ENCODE measurements around the gene ZNF12. TPM values are rescaled to one million over a fixed set of nuclear protein-coding genes. Genes with fewer than 3 reads are reported as not detected.
"Not testable (repeated sequence)": the region's sequence is repeated elsewhere in the genome, so short reads cannot be mapped to it uniquely, and the experiment has no call there.

The ZNF12 gene
- total RNA-seq: 11.6 and 15.9 TPM in 2 replicates

DNA sequence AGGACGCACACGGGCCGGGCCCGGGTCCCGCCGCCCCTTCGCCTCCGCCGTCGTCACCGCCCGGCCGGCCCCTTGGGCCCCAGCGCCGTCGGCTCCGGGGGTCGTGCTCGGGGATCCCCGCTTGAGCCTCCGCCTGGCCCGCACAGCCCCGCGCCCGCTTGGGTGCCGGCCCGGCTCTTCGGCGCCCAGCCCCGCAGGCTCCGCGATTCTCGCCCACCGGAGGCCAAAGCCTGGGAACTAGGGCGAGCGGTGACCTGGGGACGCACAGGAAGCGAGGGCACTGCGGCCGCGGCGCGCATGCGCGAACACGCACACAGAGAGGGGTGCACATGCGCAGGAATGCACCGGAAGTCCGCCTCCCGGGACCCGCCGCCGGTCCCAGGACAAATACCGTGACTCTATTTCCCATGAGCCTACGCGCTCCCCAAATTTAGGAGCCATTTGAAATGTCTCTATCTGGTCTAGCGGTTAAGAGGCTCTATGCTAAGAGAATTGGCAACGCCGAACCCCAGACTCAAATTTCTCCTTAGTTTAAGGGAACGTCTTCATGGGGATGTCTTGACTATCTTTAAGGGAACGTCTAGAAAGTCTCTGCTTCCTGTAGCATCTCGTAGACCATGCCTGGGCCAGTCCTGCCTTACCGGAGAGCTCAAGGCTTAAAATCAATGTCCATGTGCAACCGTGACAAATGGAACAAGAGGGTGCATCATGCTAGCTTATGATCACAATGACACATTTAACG lies at the start of gene ZNF12:
Gene ZNF12, minus strand, starts transcription at position 282 of the 742 bp plus-strand sequence. CDS start 1,774 bp downstream, outside the sequence.
- DNase-seq (ENCODE audit: low read depth in 2 of 2): peak; percentile 93 to 97

DNA sequence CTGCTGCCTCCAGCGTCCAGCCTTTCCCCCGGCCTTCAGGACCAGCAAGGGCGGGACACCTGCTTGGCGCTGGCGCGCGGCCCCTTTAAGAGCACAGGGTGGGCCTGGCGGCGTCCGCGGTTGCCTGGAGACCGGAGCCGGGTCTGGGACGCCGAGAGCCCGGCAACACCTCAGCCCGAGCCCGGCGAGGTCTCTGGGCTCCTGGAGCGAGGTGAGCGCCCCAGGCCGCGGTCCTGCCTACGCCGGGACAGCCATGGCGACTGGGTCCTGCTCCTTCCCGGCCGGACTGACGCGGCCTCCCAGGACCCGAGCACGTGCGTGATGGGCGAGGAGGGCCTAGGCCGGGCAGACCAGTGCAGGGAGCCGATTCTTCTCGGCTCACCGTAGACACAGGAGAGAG lies 47.2 kb upstream of the ZNF12 start, which contains the start of gene RSPH10B2:
Gene RSPH10B2, plus strand, starts transcription at position 140 of the 400 bp plus-strand sequence. CDS start 3,575 bp downstream, outside the sequence.
- DNase-seq (ENCODE audit: low read depth in 2 of 2): not testable (repeated sequence)

DNA sequence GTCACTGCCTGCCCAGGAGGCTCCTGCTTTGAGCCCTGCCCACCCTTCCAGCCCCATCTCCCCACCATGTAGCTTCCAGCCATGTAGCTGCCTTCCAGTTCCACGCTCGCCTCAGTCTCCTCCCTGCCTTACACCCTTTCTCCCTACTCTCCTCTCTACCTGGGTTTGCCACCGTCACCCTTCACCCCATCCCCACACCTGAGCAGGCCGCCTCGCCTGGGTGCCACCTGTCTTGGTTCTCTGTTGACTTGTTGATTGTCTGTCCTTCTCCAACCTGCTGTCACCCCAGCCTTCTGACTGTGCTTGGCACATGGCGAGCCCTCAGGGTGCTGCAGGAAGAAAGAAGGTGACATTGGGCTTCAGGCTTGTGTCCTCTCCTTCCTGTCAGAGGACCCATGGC lies 43.4 kb upstream of the ZNF12 start:
- not testable (repeated sequence) for DNase-seq (ENCODE audit: low read depth in 2 of 2)

DNA sequence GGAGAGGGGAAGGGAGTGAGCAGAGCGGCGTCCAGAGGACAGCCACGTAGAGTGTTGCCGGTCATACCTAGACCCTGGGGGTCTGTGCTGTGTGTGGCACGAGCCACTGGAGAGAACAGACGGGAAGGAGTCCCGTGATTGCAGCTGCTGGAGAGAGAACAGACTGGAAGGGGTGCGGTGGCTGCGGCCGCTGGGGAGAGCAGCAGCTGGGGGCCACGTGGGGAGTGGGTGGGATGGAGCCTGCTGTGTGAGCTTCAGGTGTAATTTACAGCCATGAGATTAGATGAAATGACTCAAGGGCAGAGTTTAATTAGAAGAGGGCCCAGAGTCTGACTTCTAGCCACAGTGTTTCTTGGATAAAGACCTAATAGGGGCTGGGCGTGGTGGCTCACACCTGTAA lies 42.6 kb upstream of the ZNF12 start:
- not testable (repeated sequence) for DNase-seq (ENCODE audit: low read depth in 2 of 2)

DNA sequence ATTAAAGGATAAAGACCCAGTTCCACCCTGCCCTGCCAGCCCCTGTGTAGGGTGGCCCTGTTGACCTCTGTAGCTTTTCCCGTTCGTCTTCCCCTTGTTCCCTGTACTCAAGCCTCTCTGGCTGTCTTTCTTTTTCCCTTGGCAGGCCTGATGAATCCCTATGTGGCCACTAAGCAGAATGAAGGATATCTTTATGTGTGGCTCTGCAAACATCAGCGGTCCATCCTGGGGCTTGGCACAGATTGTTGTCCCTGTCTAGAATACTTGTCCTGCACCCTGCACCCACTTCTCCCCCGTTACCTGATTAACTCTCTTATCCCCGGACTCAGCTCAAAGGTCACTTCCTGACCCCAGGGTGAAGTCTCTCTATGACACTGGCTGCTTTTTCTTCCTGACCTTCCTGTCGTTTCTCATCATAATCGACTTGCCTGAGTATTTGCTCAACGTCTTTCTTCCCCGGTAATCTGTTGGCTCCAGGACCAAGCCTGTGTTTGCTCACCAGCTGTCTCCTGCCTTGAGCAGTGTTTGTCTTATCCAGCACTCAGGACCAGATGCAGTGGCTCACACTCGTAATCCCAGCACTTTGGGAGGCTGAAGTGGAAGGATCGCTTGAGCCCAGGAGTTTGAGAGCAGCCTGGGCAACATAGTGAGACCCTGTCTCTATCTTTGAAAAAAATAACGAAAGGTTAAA lies 37.8 kb upstream of the ZNF12 start:
- DNase-seq (ENCODE audit: low read depth in 2 of 2): not testable (repeated sequence)

DNA sequence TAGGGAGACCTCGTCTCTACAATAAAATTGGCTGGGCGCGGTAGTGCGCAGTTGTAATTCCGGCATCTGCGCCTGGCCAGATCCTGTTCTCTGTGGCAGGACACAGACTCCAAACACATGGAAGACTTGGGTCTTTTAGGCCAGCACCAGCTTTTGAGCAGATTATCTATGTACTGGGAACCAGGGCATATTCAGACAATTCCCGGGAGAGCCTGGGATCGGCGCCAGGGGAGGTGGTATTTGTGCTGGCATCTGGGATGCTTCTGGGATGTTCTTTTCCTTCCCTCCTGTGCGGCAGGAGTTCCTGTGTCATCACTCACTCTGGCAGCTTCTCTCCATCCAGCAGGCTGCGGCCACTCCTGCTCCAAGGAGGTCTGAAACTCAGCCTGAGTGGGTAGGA lies 31.7 kb upstream of the ZNF12 start:
- not testable (repeated sequence) for DNase-seq (ENCODE audit: low read depth in 2 of 2)

DNA sequence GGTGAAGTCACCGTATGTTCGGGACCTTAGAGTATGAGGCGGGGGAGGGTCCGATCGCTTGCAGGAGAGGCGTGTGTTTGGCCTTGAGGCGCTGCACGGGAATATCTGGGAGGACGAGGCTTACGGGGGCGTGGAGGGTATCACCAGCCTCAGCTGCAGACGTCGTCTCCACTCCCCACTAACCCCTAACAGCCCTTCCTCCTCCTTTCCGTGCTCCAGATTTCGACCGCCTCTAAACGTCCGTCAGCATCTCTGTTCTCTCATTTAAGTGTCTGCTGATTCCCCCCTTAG lies 23.5 kb upstream of the ZNF12 start:
- DNase-seq (ENCODE audit: low read depth in 2 of 2): peak; percentile 42 to 48

DNA sequence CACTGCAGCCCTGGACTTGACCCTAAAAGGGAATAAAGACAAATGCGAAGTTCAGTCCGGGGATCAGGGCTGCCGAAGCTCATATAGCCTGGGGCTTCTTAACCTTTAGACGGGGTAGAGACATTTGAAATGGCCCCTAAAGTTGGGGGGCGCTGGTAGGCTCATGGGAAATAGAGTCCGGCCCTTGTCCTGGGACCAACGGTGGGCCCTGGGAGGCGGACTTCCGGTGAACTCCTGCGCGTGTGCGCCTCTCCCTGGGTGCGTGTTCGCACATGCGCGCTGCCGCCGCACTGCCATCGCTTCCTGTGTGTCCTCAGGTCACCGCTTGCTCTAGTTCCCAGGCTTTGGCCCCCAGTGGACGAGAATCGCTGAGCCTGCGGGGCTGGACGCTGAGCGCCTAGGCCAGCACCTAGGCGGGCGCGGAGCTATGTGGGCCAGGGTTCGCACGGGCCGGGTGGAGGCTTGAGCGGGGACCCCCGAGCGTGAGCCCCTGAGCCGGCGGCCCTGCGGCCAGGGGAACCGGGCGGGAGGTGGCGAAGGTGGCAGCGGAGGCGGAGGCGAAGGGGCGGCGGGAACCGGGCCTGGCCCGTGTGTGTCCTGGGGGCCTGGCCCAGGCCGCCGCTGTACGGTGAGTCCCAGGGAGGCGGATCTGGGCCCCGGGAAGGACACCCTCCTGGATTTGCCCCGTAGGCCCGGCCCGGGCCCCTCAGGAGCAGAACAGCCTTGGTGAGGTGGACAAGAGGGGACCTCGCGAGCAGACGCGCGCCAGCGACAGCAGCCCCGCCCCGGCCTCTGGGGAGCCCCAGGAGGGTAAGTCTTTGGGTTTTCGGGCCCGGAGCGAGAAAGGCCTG lies 23.0 kb upstream of the ZNF12 start:
- peak; percentile 88 to 90 for DNase-seq (ENCODE audit: low read depth in 2 of 2)

DNA sequence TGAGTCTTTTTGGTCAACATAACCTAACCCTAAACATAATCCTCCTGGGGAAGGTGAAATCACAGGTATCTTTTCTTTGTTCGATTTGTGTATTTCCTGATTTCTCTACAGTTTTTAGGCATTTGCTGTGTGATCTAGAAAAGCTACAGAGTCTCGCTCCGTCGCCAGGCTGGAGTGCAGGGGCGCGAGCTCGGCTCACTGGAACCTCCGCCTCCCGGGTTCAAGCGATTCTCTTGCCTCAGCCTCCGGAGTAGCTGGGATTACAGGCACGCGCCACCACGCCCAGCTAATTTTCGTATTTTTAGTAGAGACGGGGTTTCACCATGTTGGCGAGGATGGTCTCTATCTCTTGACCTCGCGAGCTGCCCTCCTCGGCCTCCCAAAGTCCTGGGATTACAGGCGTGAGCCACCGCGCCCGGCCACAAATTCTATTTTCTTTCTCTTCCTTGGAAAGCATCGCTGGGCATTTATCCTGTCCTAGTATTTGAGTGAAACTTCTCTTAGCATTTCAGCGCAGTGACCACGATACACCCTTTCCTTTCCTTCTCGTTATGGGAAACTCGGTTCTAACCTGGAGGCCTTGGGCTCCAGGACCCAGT lies 22.2 kb upstream of the ZNF12 start:
- not testable (repeated sequence) for DNase-seq (ENCODE audit: low read depth in 2 of 2)

DNA sequence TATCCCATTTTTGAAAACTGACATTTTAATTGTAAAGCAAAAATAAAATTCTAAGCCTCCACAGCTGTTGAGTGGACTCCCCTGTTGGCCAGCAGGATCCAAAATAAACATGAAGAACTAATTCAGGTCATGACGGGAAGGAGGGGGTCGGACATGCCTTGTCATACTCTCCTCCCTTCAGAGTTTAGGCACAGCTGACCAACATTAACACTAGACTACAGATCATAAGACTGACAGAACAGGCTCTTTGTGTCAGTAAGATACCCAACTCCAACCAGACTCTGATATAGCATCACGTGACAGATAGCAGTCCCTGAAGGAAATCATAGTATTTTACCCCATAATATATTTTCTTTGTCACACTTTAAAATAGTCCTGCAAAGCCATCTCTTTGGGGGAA lies 20.9 kb upstream of the ZNF12 start:
- peak in 1 of 2 donors; percentile 40 for DNase-seq (ENCODE audit: low read depth in 2 of 2)

DNA sequence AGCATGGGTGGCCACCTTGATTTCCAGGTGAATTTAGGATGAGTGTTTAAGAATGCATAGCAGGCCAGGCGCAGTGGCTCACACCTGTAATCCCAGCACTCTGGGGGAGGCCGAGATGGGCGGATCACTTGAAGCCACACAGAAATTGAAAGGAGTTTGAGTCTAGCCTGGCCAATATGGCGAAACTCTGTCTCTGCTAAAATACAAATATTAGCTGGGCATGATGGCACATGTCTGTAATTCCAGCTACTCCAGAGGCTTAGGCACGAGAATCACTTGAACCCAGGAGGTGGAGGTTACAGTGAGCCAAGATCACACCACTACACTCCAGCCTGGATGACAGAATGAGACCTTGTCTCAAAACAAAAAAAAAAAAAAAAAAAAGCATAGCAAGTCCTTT lies 19.6 kb upstream of the ZNF12 start:
- not testable (repeated sequence) for DNase-seq (ENCODE audit: low read depth in 2 of 2)

DNA sequence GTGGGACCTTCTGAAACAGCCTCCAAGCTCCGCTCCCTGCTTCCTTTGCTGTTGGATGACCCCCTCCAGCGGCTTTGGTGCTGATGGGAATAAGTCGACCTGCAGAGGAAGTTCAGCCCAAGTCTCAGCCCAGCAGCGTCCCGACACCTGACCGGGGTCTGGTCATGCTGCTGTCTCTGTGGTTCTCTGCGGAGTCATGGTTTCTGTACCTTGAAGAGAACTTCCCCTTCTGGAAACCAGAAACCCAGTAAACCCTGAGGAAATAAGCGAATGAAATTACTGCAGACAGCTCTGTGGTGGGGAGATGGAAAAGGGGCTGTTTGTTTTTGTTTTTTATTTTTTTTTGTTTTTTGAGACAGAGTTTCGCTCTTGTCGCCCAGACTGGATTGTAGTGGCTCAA lies 18.3 kb upstream of the ZNF12 start:
- DNase-seq (ENCODE audit: low read depth in 2 of 2): no peak

DNA sequence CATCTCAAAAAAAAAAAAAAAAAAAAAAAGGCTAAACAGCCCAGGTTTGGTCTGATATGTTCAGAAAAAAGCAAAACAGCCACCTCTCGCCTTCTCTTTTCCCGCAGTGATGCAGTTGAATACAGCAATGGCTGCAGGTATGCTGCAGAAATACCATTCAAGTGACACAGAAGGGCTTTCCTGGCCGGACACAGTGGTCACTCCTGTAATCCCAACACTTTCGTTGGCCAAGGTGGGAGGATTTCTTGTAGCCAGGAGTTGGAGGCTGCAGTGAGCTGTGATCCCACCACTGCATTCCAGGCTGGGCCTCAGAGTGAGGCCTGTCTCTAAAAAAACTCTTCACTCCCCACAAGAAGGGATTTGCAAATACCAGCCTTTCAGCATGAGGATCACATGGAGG lies 17.6 kb upstream of the ZNF12 start:
- not testable (repeated sequence) for DNase-seq (ENCODE audit: low read depth in 2 of 2)

DNA sequence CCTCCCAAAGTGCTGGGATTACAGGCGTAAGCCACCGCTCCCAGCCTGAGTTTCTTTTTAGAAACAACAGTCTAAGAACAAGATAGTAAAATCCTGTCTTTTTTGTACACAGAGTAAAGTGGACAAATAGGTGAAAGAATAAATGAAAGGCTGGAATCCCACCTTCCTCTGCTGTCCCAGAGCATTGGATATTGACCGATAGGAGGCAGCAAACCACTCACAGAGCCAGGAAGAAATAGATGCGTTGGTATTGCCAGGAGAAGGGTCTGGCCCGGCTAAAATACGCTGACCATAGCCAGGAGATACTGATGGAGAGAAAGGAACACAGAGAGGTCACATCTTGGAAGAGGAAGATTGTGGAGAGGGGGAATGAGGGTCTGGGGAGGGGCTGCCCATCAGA lies 11.4 kb upstream of the ZNF12 start:
- DNase-seq (ENCODE audit: low read depth in 2 of 2): peak in 1 of 2 donors; percentile 51

DNA sequence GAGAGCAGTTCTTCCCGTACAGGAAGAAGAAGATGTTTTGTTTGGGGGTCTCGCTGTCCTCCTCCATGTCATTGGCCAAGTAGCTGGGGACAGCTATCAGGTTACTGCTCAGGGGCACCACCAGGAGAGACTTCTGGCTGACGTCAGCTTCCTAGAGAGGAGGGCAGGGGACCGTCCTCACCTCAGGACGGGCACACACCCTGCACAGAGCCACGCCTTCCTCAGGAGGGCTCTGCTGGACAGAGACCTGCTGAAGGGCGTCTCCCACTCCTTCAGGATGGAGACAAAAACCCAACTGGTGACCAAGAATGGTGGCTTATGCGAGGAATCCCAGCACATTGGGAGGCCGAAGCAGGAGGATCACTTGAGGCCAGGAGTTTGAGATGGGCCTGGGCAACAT lies 9.2 kb upstream of the ZNF12 start:
- not testable (repeated sequence) for DNase-seq (ENCODE audit: low read depth in 2 of 2)

DNA sequence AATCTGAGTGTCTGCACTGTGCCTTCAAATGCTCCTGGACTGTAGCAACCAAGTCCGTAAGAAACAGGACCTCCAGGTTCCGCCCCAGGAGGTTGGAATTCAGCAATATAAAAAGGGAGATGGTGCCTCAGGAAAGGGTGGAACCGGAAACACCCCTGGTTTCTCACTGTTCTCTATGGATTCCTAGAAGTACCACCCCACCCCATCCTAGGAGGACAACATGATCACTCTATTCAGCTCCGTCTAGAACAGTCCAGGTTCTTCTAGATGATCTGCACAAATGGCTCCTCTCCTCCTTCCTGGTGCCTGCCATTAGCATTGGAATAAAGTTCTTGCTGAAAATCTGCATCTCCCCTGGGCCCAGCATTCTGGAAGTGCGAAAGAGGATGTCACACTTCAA lies 7.6 kb upstream of the ZNF12 start:
- DNase-seq (ENCODE audit: low read depth in 2 of 2): no peak

DNA sequence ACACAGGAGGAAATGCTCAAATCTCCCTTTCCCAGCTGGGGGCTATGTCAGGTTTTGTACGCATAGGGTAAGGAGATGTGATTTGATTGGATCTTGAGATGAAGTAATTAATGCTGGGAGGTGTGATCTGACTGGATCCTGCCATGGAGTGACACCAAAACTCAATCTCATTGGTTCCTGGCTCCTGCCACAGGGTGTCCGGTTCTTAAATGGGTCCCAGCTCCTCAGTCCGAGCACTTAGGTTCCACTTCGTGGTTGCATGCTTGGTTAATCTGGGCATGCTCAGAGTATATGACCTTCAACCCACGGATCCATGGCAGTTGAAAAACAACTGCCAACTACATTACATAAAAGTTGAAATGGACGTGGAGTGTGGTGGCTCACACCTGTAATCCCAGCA lies 3.1 kb upstream of the ZNF12 start:
- no peak for DNase-seq (ENCODE audit: low read depth in 2 of 2)

DNA sequence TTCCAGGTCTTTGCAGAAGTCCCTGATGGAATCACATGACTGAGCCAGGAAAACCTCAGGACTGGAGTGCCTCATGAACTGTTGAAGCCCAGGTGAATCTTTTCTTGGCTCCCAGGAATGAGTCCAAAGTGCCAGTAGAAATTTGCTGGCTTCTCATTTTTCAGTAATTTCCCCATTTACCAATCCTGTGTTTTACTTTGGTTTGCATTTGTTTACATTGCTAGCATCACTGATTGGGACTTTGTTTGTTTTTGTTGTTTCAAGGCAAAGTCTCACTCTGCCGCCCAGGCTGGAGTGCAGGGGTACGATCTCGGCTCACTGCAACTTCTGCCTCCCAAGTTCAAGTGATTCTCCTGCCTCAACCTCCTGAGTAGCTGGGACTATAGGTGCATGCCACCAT lies 1.6 kb upstream of the ZNF12 start:
- no peak for DNase-seq (ENCODE audit: low read depth in 2 of 2)

DNA sequence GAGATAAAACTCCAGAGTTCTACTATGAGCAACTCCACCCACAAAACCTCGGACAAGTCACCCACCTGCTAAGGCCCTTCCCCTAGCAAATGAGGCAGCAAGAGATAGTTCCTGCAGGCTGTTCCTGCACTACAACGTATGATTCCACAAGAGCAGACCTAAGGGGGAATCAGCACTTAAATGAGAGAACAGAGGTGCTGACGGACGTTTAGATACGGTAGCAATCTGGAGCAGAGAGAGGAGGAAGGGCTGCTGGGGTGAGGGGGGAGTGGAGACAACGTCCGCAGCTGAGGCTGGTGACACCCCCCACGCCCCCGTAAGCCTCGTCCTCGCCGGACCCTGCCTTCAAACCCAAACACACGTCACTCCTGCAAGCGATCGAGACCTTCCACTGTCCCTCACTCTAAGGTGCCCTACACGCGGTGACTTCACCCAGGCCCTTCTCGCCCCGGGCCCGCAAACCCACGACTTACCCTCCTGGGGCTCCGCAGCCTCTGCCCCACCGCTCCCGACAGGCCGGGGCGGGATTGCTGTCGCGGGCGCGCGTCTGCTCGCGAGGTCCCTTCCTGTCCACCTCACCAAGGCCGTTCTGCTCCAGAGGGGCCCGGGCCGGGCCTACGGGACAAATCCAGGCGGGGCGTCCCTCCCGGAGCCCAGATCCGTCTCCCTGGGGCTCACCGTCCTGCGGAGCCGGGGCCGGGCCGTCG lies 635 bp downstream of the ZNF12 start:
- DNase-seq (ENCODE audit: low read depth in 2 of 2): peak; percentile 55 to 69

DNA sequence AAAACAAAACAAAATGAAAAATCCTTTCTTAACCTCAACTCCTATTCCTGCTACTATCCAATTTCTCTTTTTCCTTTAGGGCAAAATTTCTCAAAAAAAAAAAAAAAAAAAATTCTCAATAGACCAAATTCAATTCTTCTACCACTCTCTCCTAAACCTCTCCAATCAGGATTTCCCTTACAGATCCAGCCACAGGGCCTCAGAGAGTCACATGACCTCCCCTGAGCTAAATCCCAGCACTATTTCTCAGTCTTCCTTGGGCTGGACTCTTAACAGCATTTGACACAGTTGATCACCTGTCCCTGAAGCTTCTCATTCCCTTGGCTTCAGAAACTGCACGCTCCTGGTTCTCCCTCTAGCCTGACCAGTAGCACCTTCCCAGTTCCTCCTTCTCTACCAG lies 4.9 kb downstream of the ZNF12 start:
- DNase-seq (ENCODE audit: low read depth in 2 of 2): no peak

DNA sequence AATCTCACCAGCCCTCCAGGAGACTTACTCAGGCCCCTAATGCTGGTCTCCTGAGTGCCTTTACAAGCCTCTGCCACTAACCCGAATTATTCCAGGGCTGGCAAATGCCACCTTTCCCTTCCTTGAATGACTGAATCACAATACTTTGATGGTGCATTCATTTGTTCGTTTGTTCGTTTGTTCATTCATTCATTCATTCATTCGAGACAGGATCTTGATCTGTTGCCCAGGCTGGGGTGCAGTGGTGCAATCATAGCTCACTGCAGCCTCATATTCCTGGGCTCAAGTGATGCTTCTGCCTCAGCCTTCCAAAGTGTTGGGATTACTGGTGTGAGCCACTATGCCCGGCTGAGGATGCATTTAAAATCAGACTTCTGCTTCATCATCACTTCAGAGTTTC lies 6.0 kb downstream of the ZNF12 start:
- DNase-seq (ENCODE audit: low read depth in 2 of 2): no peak

All from lung microvascular endothelial cell (primary cell).